K562 treated with DMSO at 1 percent for 4 hours (cell line): ENCODE measurements around the gene RBMX. TPM values are rescaled to one million over a fixed set of nuclear protein-coding genes. Genes with fewer than 3 reads are reported as not detected.

ENCODE experiments used
- total RNA-seq: library from RNA; unstranded; fragments of 300-600 nt; gene quantifications from 2 replicates; pipeline ENCODE4 v1.2.3, GENCODE V29; 2022; ENCODE audit not compliant: insufficient read depth

RBMX gene
- 191 and 205 TPM in 2 replicates for total RNA-seq

GRCh38 chrX:136880452-136881013, at the start of gene RBMX:
RBMX (minus strand) TSS chrX:136880725; CDS start chrX:136879427, 1,298 bp downstream.

Other genes starting within 250 kb of the RBMX start
- gene CD40LG, start 232.6 kb downstream of the RBMX start, total RNA-seq = not detected in 2 replicates
- 27.0 and 30.3 TPM in 2 replicates for gene ARHGEF6, start 99.8 kb downstream of the RBMX start, total RNA-seq
- not detected in 2 replicates for gene GPR101, start 153.3 kb upstream of the RBMX start, total RNA-seq